ENCODE measurements around the gene ATAD2B.
"Not testable (repeated sequence)": the region's sequence is repeated elsewhere in the genome, so short reads cannot be mapped to it uniquely, and the experiment has no call there.

Gene ATAD2B

DNA sequence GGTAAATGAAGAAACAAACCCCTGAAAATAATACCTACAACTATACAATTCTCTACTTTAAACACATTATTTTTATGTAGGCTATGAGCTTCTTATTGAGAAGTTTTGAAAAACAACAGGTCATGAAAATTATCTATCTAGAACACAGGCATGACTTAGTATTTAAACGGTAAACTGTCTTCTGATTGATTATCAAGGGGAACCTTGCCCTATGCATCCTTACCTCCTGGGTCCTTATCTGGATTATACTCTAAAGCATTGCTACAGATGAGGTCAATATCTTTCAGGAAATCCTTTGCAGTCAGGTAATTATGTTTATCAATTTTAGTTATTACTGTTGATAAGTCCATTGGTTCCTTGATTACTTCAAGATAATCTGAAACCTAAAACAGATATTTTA lies 144.3 kb downstream of the ATAD2B start:
- no peak for DNase-seq

GRCh38 chr2:23782126-23782525 lies 144.8 kb downstream of the ATAD2B start:
- no peak for DNase-seq

GRCh38 chr2:23780465-23780864 lies 146.5 kb downstream of the ATAD2B start:
- DNase-seq = not testable (repeated sequence)

GRCh38 chr2:23777826-23778225 lies 149.1 kb downstream of the ATAD2B start:
- DNase-seq = no peak

DNA sequence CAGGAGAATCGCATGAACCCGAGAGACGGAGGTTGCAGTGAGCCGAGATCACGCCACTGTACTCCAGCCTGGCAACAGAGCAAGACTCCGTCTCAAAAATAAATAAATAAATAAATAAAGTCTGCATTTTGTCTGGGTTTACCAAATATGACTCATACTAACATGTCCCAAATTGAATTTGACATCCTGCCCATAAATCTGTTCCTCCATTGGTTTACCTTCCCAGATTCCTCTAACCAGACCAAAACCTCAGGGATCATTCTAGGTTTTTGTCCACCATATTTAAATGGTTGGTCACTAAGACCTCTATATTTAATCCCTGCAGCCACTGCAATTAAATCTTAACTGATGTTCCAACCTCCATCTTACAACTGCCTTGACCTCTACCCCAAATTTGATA lies 150.9 kb downstream of the ATAD2B start:
- no peak for DNase-seq

GRCh38 chr2:23772684-23773083 lies 154.2 kb downstream of the ATAD2B start:
- no peak for DNase-seq

- no peak for DNase-seq
Observed at GRCh38 chr2:23772056-23772455, 154.9 kb downstream of the ATAD2B start.

GRCh38 chr2:23769364-23769763 lies 157.6 kb downstream of the ATAD2B start:
- peak; percentile 34 for DNase-seq

DNA sequence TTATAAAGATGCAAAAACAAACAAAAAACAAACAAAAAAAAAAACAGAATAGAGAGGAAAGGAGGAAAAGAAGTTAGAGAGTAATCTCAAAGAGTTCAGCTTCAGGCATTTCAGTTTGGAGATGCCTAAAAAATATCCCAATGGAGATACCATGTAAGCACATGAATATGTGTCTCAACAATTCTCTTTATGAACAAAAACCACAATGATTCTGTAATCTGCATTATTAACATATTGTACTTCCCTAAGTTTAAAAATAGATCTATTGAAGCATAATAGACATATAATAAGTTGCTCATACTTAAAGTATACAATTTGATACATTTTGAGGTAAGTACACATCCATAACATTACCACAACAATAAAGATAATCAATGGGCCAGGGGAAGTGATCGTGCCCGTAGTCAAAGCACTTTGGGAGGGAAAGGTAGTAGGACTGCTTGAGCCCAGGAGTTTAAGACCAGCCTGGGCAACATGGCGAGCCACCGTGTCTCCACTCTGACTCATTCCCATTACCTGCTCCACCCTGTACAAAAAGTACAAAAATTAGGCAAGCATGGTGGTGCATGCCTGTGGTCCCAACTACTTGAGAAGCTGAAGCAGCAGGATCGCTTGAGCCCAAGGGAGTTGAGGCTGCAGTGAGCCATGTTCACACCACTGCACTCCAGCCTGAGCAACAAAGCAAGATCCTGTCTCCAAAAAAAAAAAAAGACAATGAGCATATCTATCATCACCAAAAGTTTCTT lies 158.9 kb downstream of the ATAD2B start:
- peak; percentile 75 for DNase-seq

DNA sequence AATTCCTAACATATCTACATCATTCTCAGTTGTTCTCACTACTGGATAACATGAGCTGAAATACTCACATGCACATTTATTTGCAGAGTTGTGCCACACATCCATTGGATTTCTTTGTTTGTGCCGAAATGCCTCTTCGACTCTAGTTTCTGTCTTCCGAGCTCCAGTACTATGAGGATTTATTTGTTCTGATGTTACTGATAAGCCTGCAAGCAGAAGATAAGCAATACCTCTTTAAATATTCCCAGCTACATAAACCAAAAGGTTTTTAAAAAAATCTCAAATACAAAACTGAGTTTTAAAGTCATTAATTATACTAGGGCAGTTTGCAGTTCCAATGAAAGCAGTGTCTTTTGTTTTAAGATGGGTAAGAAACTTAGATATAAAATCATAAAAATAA lies 164.8 kb downstream of the ATAD2B start:
- no peak for DNase-seq

GRCh38 chr2:23761638-23762037 lies 165.3 kb downstream of the ATAD2B start:
- DNase-seq = no peak

DNA sequence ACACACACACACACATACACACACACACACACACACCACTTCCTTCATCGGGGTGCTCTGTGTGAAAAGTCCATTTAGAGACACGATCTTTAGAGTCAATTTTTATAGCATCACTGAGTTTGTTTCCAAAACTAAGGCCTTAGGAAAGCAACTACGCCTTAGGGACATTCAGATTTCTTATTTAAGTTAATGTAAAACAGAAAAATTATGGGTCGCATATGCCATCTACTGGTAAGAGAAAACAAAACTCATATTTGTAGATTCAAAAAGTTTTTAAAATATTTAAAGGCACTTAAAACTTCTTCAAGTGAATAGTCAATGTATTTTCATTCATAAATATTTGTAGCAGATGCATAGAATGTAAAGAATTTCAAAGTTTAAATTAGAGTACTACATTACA lies 166.2 kb downstream of the ATAD2B start:
- DNase-seq = peak; percentile 57

DNA sequence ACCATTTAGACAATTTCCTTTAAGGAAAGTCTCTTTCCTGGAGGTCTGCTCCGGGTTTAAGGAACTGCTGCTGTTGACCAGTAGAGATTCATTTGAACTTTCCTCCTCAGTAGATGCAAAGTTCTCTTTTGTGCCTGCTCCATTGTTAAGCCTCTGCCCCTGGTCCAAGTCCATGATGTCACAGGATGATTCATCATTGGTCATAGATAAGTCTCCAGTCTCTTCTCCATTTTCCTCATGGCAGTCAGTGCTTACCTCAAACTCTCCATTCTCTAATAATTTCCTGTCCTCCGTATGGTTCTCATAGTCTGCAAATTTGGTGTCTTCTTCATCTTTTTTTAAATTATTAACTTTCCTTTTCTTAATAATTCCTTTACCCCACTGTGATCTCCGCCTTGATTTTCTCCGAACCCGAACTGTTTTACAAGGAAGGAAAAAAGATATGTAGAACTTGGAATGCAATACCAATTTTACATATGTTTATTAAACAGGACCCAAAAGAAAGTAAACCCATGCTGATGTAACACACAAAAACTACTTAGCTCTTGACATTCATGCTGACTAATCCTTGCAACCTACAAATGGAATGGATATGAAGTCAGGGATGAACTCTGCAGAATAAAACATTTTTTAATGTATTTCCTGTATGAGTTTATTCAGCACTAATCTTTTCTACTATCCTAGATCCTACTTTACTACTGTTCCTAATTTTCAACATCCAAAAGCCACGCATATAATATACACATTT lies 169.1 kb downstream of the ATAD2B start:
- peak; percentile 85 for DNase-seq

DNA sequence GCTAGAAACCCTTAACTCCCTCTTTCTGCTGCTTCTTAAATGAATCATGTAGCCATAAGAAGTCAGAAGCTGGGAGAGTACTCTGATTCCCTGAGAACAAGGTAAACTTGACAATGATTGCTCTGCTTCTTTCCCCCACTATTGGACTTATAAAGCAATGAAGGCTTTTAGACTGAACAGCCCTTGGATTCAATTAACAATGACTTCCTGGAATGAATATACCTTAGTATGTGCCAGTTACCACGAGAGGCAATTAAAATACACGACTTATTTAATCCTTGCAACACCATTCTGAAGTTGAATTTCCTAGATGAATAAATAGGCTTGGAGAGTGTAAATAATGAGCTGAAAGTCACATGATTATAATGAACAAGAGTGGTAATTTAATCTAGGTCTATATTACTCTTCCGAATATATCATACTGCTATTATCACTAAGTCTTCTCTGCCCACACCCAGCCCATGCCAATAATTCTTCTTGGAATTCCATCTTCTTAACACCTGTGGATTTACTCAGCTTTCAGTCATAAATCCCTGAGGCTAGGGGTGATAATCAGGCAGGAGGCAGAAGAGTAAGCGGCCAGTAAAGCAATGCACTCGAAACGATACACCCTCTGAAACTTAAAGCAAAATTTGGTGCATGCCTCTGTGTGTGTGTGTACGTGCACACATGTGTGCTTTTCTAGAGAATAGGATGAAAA lies 170.2 kb downstream of the ATAD2B start:
- DNase-seq = peak; percentile 51

DNA sequence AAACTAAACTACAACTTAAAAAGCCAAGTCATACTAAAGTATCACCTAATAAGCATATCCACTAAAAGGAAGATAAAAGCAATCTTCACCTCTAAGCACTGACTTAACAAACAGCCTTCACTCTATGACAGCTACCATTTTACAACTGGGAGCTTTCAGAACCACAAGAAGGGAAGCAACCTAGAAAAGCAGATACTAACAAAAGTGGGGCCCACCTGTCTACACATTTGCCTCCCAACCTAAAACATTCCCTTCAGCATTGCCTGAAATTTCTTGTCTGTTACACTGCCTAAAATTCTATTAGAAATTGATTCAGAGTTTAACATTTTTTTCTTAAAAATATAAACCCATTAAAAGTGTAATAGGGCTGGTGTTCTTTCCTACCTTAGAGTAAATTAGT lies 172.0 kb downstream of the ATAD2B start:
- no peak for DNase-seq

- DNase-seq = no peak
Observed at GRCh38 chr2:23753291-23754010, 173.5 kb downstream of the ATAD2B start.

DNA sequence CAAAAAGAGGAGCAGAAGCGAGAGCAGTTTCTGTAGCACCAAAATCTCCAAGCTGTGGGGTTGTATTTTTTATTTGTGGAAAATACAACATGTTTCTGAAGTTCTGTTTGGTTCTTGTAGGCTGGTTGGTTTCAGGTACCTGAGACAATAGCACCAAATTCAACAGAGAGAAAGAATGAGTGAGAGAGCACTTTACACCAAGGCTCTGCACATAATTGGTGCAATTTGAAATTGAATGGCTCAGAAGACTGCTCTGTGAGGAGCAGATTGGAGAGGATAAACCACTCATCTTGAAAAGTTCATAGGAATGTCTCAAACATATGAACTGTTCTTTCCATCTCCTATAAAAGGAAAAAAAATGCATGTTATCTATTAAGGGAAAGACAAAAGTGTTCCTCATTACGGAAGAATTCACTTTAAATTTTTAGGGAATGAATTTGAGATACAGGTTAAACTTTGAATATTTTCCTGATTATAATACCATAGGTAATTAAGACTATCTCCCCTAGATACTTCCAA lies 175.1 kb downstream of the ATAD2B start:
- DNase-seq = peak; percentile 52

GRCh38 chr2:23746141-23746863 lies 180.6 kb downstream of the ATAD2B start:
- no peak for DNase-seq

GRCh38 chr2:23745726-23746105 lies 181.2 kb downstream of the ATAD2B start:
- peak; percentile 36 for DNase-seq

DNA sequence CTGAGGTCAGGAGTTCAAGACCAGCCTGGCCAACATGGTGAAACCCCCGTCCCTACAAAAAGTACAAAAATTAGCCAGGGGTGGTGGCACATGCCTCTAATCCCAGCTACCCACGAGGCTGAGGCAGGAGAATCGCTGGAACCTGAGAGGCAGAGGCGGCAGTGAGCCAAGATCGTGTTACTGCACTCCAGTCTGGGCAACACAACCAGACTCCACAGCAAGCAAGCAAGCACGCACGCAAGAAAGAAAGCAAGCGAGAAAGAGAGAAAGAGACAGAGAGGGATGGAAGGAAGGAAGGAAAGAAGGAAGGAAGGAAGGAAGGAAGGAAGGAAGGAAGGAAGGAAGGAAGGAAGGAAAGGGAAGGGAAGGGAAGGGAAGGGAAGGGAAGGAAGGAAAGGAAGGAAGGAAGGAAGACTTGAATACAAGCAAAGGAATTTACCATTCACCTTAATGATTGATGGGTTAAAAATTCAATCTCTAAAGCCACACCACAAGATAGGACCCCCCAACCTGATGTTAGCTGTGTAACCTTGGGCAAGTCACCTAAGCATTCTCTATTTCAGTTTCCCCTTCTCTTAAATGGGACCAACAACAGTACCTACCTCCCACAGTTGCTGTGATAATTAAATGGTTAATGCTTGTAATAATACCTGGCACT lies 181.7 kb downstream of the ATAD2B start:
- no peak for DNase-seq

DNA sequence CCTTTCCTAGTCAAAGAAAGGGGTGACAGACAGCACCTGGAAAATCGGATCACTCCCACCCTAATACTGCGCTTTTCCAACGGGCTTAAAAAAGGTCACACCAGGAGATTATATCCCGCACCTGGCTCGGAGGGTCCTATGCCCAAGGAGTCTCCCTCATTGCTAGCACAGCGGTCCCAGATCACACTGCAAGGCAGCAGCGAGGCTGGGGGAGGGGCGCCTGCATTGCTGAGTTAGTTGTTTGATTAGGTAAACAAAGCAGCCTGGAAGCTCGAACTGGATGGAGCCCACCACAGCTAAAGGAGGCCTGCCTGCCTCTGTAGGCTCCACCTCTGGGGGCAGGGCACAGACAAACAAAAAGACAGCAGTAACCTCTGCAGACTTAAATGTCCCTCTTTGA lies 190.1 kb downstream of the ATAD2B start:
- not testable (repeated sequence) for DNase-seq

DNA sequence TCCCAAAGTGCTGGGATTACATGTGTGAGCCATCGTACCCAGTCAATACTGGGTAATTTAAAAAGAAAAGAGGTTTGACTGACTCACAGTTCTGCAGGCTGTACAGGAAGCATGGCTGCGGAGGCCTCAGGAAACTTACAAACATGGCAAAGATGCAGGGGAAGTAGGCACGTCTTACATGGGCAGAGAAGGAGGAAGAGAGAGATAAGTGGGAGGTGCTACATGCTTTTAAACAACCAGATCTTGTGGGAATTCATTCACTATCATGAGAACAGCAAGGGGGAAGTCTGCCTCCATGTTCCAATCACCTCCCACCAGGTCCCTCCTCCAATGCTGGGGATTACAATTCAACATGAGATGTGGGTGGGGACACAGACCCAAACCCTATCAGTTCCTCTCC lies 192.5 kb downstream of the ATAD2B start:
- no peak for DNase-seq

All from fibroblast of skin of right biceps (primary cell).